ENCODE results near the gene GGN.

DNA sequence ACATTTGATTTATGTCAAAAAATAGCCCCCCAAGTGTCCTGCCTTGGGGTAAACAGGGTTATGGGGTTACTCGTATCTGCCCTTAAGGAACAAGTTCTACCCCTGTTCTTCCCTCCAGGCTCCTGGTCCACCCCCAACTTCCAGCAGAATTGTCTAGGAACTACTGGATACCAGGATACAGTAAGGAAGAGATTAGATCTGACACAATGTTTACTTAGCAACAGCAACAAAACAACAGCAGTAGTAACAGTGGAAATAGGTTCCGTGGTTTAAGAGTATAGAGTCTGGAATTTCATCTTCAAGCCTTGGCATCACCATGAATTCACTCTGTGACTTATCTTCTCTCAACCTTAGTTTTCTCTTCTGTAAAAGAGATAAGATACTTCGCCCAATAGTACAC, 13.3 kb upstream of the GGN start:
- TF ChIP-seq CTCF (conservative IDR thresholded peaks at IDR 0.05 in 1 of 2, IDR thresholded peaks at IDR 0.05 in 1 of 2; ENCODE audit: extremely low read depth in 1 of 2, insufficient read depth in 1 of 2, low read depth in 1 of 2, low read length in 2 of 2) (no peak), EZH2 (IDR thresholded peaks at IDR 0.05; ENCODE audit: borderline replicate concordance, low read length) (no peak)
